HFF-Myc (cell line): ENCODE measurements around the gene ABCB9.

ENCODE experiments used
- DNase-seq: peaks from one replicate; pipeline ENCODE4 v3.0.0-alpha.2; 2011; ENCODE audit warnings: low read depth; ENCODE audit errors: extremely low read depth
- H3K4me3 ChIP-seq: replicated peaks from 2 replicates; pipeline ENCODE4 v1.5.1; 2011; ENCODE audit warnings: low read depth, mild to moderate bottlenecking, control low read depth, low read length
- TF ChIP-seq, protein P1 (sequence below): IDR thresholded peaks from 2 replicates; pipeline ENCODE4 v1.5.1; 2012; ENCODE audit warnings: mild to moderate bottlenecking, low read depth, low read length, control low read depth; ENCODE audit errors: missing control alignments

ABCB9 gene

DNA sequence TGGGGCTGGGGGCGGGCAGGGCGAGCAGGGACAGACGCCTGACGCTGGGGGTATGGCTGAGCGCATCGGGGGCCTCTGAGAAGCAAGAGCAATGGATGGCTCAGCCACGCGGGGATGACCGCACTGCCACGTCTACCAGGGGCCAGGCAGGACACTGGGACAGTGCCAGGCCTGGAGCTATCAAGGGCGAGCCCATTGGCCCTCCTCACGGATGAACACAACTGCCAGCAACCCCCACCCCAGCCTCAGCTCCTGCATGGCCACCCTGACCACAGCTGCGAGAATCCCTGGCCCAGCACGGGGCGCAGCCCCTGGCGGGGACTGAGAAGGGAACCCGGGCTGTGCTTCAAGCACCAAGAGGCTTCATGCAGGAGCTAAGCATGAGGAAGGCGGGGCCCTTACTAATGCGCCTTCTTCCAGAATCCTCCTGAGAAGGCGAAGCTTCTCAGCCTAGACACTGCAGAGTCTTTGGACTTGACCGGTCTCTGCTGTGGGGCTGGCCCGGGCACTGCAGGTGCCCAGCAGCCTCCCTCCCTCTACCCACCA lies 23.7 kb upstream of the ABCB9 start:
- TF ChIP-seq, protein P1, sequence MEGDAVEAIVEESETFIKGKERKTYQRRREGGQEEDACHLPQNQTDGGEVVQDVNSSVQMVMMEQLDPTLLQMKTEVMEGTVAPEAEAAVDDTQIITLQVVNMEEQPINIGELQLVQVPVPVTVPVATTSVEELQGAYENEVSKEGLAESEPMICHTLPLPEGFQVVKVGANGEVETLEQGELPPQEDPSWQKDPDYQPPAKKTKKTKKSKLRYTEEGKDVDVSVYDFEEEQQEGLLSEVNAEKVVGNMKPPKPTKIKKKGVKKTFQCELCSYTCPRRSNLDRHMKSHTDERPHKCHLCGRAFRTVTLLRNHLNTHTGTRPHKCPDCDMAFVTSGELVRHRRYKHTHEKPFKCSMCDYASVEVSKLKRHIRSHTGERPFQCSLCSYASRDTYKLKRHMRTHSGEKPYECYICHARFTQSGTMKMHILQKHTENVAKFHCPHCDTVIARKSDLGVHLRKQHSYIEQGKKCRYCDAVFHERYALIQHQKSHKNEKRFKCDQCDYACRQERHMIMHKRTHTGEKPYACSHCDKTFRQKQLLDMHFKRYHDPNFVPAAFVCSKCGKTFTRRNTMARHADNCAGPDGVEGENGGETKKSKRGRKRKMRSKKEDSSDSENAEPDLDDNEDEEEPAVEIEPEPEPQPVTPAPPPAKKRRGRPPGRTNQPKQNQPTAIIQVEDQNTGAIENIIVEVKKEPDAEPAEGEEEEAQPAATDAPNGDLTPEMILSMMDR, result no peak
- no peak for DNase-seq

DNA sequence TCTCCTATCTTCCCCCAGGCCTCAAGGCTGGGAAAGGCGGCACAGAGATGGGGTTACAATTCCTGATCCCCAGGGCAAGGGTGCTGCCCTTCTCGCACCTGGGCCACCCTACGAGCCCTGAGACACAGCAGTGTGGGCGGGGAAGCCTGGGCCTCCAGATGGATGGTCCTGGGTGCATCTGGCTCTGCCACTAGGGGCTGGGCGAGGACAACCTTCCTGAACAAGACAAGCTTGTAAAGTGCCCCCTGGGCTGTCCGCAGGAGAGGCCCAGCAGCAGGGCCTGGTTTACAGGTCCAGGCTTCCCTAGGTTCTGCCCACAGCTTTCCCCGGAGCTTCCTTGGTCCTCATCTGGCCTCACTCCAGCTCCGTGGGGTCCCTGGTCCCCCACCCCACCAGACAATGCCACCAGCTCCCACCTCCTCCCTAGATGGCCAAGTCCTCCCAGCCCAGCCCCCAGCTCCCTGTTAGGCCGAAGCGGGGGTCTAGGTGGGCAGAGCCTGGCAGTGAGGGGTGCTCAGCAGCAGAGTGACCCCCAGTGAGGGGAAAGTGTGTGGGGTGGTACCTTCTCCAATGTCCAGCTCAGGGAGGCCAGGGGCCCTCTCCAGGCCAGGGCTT lies 23.1 kb upstream of the ABCB9 start:
- H3K4me3 ChIP-seq, result no peak overlapping the region
- TF ChIP-seq, protein P1, result no peak
- no peak for DNase-seq

More for the DNA sequence above, 23.7 kb upstream of the ABCB9 start:
- H3K4me3 ChIP-seq, result no peak overlapping the region

DNA sequence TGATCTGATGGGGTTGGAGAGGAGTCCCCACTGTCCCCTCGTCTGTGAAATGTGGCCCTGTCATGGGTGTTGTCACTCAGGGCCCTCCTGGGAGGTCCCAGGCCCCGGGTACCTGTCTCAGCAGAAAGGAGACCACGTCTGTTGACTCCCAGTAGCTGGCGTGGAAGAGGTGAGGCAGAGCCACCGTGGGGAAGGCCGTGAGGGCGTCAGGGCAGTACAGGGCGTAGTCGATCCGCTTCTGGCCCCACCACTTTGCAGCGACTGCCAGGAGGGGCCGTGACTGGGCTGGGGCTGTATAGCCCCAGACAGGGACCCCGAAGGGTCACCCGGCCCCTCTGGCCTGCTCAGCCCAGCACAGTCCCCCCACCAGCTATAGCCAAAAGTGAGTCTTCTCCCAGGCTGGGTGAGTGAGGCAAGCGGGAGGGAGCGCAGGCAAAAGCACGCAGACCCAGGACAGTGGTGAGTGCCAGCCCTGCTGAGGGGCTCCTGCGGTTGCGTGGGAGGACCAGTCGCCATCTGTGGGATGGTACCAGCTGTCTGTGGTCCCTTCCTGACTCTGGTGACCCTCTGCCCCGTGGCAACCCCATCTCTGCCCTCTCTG lies 22.4 kb upstream of the ABCB9 start:
- H3K4me3 ChIP-seq, result no peak overlapping the region
- DNase-seq, result no peak
- TF ChIP-seq, protein P1, result no peak

DNA sequence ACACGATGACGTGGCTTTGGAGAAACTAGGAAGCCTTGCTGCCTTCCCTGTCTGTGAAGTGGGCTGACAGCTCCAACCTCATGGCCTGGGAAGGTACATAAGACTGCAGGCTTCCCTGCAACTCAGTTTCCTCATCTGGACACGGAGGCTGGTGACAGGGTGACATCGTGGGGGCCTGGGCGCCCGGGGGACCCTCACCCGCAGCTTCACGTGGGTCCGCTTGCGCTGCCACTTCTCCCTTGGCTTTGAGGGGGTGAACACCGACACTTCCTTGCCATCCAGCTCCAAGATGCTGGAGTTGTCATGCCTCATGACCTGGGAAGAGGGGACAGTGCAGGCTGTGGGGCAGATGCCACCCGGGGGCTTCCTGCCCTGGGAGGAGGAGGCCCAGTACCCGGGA lies 21.8 kb upstream of the ABCB9 start:
- no peak overlapping the region for H3K4me3 ChIP-seq
- TF ChIP-seq, protein P1, result no peak
- DNase-seq, result no peak

DNA sequence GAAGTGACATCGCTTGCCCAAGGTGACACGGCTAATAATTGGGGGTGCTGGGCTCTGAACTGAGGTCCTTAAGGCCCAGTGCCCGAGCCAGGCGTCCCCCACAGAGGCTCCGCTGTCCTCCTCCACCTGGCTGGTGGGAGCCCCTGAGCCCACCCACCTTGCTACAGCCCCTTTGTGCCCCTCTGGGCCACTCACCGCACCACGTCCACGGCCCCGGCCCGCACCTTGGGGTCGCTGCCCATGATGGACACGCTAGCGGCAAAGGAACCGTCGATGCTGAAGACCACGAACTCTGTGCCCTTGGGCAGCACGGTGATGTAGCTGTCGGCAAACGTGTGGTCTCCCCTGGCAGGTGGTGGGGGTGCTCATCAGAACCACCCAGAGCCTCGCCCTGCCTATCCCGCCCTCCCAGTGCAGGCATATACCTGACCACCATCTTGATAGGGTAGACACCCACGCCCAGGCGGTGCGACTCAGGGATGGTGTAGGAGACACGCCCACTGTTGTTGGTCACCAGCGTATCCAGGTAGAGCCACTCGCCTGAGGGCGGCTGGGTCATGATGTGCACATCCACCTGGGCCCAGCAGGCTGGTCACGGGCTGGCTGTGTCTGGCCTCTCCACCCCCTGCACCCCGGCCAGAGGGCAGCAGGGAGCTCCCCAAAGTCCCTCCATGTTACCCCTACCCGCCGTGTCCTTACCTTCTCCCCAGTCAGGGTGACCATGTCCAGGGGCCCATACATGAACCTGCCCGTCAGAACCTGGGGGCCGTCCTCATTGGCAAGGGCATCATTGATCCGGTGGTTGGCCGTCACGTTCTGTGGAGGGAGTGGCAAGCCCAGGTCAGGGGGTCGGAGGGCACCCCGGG lies 21.1 kb upstream of the ABCB9 start:
- DNase-seq, result no peak
- TF ChIP-seq, protein P1, result no peak
- H3K4me3 ChIP-seq, result no peak overlapping the region

DNA sequence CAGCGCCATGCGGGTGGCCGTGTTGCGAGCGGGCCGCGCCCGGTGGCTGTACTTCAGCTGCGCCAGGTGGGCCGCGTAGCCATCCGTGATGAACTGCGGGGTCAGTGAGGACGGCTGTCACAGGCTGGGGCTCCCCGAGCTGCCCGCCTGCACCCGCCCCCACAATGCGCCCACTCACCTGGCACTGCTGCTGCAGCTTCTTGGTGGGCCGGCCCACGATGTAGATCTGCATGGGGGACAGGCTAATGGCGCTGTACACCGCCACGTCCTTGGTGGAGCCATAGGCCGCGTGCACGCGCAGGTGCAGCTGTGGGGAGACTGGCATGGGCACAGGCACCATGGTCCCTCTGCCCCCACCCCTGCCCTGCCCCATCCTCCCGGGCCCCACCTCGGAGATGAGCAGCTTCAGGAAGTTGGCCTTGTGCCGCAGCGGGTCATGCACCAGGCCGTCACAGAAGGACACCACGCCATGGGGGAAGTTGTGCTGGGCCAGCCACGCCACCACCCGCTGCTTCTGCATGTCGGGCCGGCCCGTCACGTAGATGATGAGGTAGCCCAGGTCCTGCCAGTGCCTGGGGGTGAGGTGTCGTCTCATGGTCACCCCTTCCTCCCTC lies 20.1 kb upstream of the ABCB9 start:
- no peak overlapping the region for H3K4me3 ChIP-seq
- DNase-seq, result no peak
- TF ChIP-seq, protein P1, result no peak
